LNCaP clone FGC (cell line): ENCODE results near the gene ADGRA1.

Source experiments
- DNase-seq: peaks from one replicate; pipeline ENCODE4 v3.0.0-alpha.2; 2011; ENCODE audit warnings: low read depth
- H3K4me3 ChIP-seq: 2 replicates; pipeline ENCODE4 v1.5.1; 2011; ENCODE audit warnings: mild to moderate bottlenecking, low read depth, low read length, control low read depth
- TF ChIP-seq, protein P1 (sequence below): IDR thresholded peaks from 2 replicates; pipeline ENCODE4 v1.5.1; 2012; ENCODE audit warnings: mild to moderate bottlenecking; ENCODE audit not compliant: control insufficient read depth, insufficient read depth; ENCODE audit errors: extremely low read depth

The ADGRA1 gene

DNA sequence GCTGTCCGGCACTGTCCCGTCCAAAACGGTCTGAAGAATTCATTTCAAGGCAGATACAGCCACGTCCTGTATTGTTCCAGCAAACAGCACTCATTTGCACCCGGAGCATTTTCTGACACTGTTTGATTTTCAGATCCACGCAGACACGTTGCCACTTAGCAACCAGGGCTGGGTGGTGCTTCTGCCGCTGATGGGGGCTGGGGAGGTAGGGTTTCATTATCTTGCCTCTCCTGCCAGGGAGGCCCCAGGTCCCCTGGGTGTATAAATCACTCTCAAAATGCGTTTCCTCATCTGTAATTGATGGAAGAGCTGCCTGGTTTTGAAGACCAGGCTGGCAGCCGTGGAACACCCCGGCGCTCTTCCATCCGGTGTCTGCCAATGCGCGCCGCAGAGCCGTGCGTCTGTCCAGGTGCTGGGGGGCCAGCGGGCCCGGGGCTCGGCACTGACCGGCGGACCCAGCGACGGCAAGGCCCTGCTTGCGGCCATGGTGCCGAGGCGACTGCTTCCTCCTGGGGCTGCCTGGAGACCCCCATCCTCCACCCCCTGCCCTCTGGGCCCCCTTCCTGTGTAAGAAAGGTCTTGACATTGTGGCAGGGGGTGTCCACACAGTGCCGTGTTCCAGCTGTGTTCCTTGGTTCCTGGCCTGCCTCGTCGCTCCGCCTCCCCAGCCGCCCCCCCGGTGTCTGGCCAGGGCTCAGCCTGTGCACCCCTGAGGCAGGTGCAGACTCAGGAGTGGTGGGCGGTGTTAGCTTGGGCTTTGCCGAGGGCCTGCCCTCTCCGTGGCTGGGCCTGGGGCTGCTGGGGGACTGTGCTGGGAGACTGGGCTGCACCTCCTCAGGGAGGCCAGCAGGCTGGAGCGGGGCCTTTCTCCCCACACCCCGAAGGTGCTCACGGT is 16.6 kb downstream of the ADGRA1 start:
- DNase-seq: no peak
- TF ChIP-seq, protein P1, sequence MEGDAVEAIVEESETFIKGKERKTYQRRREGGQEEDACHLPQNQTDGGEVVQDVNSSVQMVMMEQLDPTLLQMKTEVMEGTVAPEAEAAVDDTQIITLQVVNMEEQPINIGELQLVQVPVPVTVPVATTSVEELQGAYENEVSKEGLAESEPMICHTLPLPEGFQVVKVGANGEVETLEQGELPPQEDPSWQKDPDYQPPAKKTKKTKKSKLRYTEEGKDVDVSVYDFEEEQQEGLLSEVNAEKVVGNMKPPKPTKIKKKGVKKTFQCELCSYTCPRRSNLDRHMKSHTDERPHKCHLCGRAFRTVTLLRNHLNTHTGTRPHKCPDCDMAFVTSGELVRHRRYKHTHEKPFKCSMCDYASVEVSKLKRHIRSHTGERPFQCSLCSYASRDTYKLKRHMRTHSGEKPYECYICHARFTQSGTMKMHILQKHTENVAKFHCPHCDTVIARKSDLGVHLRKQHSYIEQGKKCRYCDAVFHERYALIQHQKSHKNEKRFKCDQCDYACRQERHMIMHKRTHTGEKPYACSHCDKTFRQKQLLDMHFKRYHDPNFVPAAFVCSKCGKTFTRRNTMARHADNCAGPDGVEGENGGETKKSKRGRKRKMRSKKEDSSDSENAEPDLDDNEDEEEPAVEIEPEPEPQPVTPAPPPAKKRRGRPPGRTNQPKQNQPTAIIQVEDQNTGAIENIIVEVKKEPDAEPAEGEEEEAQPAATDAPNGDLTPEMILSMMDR: no peak
- H3K4me3 ChIP-seq: no peak overlapping the region

DNA sequence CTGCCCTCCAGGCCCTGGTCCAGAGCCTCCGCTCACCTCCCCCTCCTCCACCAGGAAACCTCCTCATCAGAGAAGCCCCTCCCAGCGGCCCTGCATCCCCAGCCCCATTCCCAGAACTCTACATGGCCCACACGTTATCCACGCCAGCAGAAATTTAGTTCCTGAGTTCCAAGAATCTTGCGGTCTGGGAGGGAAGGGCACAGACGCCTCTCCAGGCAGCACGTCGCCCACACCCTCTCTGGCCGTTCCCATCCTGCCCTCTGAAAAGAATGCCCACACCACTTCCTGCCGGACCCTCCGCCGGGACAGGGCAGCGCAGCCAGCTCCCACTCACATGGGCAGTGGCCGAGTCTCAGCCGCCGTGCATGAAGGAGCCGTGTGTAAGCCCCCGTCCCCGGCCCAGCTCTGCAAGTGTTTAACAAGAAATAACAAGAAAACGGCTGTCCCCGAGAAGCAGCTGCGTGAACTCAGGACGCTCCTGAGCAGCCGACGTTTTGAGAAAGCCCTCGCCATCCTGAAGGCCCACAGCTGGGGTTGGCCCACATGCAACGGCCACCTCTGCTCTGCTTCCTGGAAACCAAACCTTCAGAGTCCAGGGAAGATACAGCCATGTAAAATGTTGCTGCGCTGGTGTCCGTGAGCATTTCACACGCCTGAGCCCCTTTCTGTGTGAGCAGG is 17.4 kb downstream of the ADGRA1 start:
- DNase-seq: no peak
- TF ChIP-seq, protein P1: no peak
- no peak overlapping the region for H3K4me3 ChIP-seq

DNA sequence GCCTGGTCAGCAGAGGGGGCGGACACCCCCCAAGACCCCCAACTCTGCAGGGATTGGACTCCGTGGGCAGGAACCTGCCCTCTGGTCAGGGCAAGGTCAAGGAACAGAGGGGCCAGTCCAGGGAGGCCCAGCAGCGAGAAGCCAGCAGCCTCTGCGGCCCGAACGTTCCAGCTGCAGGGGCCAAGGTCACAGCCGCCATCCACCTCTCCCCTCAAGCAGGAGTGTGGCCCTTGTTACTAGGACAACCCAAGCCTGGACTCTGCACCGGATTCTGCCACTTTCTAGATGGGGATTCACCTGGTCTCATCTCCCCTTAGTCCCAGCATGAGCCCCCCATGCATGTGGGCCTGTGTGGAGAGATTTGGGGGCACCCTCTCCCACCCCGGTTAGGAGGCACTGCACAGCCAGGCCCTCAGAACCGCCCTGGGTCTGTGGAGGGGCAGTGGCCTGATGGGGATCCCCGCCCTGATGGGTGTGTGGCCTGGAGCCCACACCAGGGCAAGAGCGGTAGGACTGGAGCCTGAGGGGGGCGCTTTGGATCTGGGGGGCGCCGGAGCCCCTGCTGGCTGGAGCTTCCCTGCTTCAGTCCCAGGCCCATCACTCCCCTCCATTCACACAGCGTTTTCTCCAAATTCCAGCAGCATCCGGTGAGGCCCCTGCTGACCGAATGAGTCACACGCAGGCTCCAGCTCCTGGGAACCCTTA is 18.1 kb downstream of the ADGRA1 start:
- TF ChIP-seq, protein P1: no peak
- DNase-seq: no peak
- H3K4me3 ChIP-seq: no peak overlapping the region

DNA sequence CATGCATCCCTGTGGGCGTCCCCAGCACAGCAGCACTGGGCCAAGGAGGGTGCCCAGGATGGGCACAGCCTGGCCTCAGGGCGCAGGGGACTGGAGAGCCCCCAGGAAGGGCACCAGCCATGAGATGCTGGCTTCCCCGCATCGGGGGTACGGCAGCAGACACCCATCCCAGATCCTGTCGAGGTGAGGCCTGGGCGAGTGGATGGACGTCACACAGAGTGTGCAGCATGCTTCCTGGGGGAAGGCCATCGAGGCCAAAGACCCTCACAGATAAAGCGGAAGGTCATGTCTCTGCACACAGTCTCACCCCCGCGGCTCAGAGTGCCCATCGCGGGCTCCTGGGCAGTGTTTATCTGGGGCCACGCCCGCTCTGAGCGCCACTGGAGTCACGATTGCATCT is 18.8 kb downstream of the ADGRA1 start:
- no peak for DNase-seq
- H3K4me3 ChIP-seq: no peak overlapping the region
- TF ChIP-seq, protein P1: no peak

DNA sequence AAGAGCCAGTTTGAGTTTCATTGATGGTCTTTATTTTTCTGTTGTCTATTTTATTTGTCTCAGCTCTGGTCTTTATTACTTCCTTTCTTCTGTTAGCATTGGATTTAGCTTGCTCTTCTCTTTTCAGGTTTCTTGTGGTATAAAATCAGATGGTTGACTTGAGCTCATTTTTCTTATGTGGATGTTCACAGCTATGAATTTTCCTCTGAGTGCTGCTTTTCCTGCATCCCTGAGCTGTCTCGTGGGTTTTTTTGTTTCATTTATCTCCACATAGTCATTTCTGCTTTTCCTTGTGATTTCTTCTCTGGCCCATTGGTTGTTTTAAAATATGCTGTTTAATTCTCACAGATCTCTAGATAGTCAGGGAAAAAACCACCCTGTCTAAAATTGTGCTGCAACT is 19.7 kb downstream of the ADGRA1 start:
- TF ChIP-seq, protein P1: no peak
- DNase-seq: no peak
- H3K4me3 ChIP-seq: no peak overlapping the region

DNA sequence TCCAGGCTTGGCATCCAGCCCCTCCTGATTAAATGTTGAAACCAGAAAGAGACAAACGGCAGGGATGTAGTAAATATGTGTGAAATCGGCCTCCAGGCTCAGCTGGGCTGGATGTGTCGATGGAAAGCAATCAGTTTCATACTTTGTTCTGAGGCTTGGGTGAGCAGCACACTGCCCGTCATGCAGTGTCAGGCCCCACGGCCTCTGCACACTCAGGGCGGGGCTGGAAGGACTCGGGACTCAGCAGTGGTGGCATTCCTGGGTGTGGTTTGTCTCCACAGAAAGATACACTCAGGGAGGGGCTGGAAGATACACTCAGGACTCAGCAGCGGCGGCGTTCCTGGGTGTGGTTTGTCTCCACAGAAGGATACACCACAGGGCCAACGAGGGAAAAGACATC is 22.0 kb downstream of the ADGRA1 start:
- DNase-seq: no peak
- H3K4me3 ChIP-seq: no peak overlapping the region
- TF ChIP-seq, protein P1: no peak
